Activated B cell treated with CpG ODN at 0.5 μM for 24 hours (primary cell): Measurements from ENCODE around the gene PEX11G. TPM values are rescaled to one million over a fixed set of nuclear protein-coding genes. Genes with fewer than 3 reads are reported as not detected.

Experiments
- ATAC-seq: fragments of 200-7000 bp; cut with Tn5 transposase; one replicate; pipeline ENCODE4 v1.10.0; 2021; ENCODE audit warnings: low read depth, mild to moderate bottlenecking, moderate library complexity
- CTCF ChIA-PET: fragments of 350-600 bp; sonication (Branson Sonifier 250); formaldehyde crosslinking; loops from one replicate; lab custom pipeline; 2021; ENCODE audit warnings: antibody characterized with exemption; lab: Charles Lee
- POLR2A ChIA-PET: fragments of 350-600 bp; sonication (Branson Sonifier 250); formaldehyde crosslinking; loops from one replicate; lab custom pipeline; 2021; ENCODE audit warnings: antibody characterized with exemption; lab: Charles Lee
- DNase-seq: peaks from one replicate; pipeline ENCODE4 v3.0.0; 2022
- H3K27ac Mint-ChIP-seq: one replicate; pipeline ENCODE4 v1.8.0; 2020; ENCODE audit warnings: mixed read lengths
- H3K27me3 Mint-ChIP-seq: one replicate; pipeline ENCODE4 v1.8.0; 2021; ENCODE audit warnings: mixed read lengths
- H3K36me3 Mint-ChIP-seq: one replicate; pipeline ENCODE4 v1.8.0; 2021; ENCODE audit warnings: low read depth, mixed read lengths
- H3K4me1 Mint-ChIP-seq: one replicate; pipeline ENCODE4 v1.8.0; 2021; ENCODE audit warnings: mixed read lengths
- H3K4me3 Mint-ChIP-seq: one replicate; pipeline ENCODE4 v1.8.0; 2020; ENCODE audit warnings: mild to moderate bottlenecking, mixed read lengths
- H3K9me3 Mint-ChIP-seq: one replicate; pipeline ENCODE4 v1.8.0; 2020; ENCODE audit warnings: mixed read lengths
- intact Hi-C: fragments of 100-400 bp; cut with micrococcal nuclease; formaldehyde crosslinking; loops from one replicate; pipeline ENCODE4 v1.15.1; 2024
- total RNA-seq: library from RNA; stranded (reverse); gene quantifications from 2 replicates; pipeline ENCODE4 v1.2.3, GENCODE V29; 2022
- TF ChIP-seq, protein P1 (sequence below): fragments of 200-600 bp; IDR thresholded peaks from one replicate; pipeline ENCODE4 v1.8.0; 2022; ENCODE audit warnings: antibody characterized with exemption, mild to moderate bottlenecking

PEX11G gene
- total RNA-seq = 0.61 and 1.0 TPM in 2 replicates

GRCh38 chr19:7488736-7489353 is at the start of gene PEX11G:
PEX11G (minus strand) TSS chr19:7489035; CDS start chr19:7489010, 25 bp downstream.
- DNase-seq = peak; percentile 98
- H3K27me3 Mint-ChIP-seq = peaks cover 3% of the 10 kb centered on the region
- CTCF ChIA-PET = no interaction called here
- peak within 1 kb of the TSS; percentile 79 for H3K4me3 Mint-ChIP-seq
- POLR2A ChIA-PET = interaction anchor here (0.6 to 1.4 kb wide), 4 partner anchors 34 to 1401 kb away, joined by 3 to 6 read pairs (median 4); partner anchors contain the start of genes MCOLN1 and PNPLA6
- H3K36me3 Mint-ChIP-seq = no peaks in the 10 kb centered on the region
- H3K9me3 Mint-ChIP-seq = no peaks in the 10 kb centered on the region
- ATAC-seq = peak; percentile 99
- TF ChIP-seq, protein P1, sequence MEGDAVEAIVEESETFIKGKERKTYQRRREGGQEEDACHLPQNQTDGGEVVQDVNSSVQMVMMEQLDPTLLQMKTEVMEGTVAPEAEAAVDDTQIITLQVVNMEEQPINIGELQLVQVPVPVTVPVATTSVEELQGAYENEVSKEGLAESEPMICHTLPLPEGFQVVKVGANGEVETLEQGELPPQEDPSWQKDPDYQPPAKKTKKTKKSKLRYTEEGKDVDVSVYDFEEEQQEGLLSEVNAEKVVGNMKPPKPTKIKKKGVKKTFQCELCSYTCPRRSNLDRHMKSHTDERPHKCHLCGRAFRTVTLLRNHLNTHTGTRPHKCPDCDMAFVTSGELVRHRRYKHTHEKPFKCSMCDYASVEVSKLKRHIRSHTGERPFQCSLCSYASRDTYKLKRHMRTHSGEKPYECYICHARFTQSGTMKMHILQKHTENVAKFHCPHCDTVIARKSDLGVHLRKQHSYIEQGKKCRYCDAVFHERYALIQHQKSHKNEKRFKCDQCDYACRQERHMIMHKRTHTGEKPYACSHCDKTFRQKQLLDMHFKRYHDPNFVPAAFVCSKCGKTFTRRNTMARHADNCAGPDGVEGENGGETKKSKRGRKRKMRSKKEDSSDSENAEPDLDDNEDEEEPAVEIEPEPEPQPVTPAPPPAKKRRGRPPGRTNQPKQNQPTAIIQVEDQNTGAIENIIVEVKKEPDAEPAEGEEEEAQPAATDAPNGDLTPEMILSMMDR = no peak
- peaks cover 10% of the 10 kb centered on the region for H3K4me1 Mint-ChIP-seq
- peak within 1 kb of the TSS; percentile 69 for H3K27ac Mint-ChIP-seq
- intact Hi-C loops = loop anchor here (1.0 to 10.0 kb wide), 5 partner anchors 16 to 94 kb away; partner anchors contain the start of genes MCOLN1 and PNPLA6

DNA sequence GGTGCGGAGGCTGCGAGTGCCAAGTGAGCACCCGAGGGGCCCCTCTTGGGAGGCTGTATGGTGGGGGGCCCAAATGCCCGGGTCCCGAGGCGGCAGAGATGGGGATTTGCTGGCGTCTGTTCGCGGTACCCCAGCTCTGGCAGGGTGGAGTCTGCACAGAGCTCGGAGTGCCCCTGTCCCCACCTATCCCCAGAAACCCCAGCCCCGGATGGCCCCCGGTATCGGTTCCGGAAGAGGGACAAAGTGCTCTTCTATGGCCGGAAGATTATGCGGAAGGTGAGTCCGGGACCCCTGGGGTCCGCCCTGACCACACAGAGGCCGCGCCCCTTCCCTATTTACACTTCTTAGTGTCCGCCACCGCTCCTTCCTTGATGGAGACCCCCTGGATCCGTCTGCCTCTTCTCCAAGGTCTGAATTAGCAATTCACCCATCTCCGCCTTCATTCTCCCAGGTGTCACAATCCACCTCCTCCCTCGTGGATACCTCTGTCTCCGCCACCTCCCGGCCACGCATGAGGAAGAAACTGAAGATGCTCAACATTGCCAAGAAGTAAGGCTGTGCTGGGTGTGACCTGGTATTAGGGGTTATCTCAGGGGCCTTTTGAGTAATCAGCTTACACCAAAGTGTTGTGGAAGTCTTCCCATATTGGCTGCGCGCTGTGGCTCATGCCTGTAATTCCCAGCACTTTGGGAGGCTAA is 47.3 kb upstream of the PEX11G start:
- peak overlapping the region; percentile 91 for H3K27ac Mint-ChIP-seq
- peak; percentile 0 for ATAC-seq
- intact Hi-C loops = loop anchor here (1.0 to 10.0 kb wide), 7 partner anchors 15 to 1631 kb away; partner anchors contain the start of genes CTXN1, NDUFA11, PET100 and PEX11G
- peaks cover 32% of the 10 kb centered on the region for H3K36me3 Mint-ChIP-seq
- peaks cover 32% of the 10 kb centered on the region for H3K4me1 Mint-ChIP-seq
- H3K4me3 Mint-ChIP-seq = peak overlapping the region; percentile 94
- CTCF ChIA-PET = no interaction called here
- no peaks in the 10 kb centered on the region for H3K9me3 Mint-ChIP-seq
- DNase-seq = no peak
- TF ChIP-seq, protein P1 = no peak
- no peaks in the 10 kb centered on the region for H3K27me3 Mint-ChIP-seq
- POLR2A ChIA-PET = interaction anchor here (0.6 to 3.3 kb wide), 3 partner anchors 14 to 727 kb away, joined by 3 to 37 read pairs (median 4); partner anchors contain the start of genes MCOLN1 and PEX11G

GRCh38 chr19:7535047-7535997 is 46.5 kb upstream of the PEX11G start, which contains the start of gene PNPLA6:
PNPLA6 (plus strand) TSS chr19:7535717; CDS start chr19:7535789, 72 bp downstream.
- Mint-ChIP-seq H3K27me3 (no peaks in the 10 kb centered on the region), H3K27ac (peak within 1 kb of the TSS; percentile 91), H3K4me1 (peaks cover 32% of the 10 kb centered on the region), H3K9me3 (no peaks in the 10 kb centered on the region), H3K4me3 (peak within 1 kb of the TSS; percentile 94), H3K36me3 (peaks cover 30% of the 10 kb centered on the region)
- POLR2A ChIA-PET = interaction anchor here (0.6 to 3.3 kb wide), 7 partner anchors 13 to 728 kb away, joined by 3 to 37 read pairs (median 3); partner anchors contain the start of genes MCOLN1, PET100, PEX11G and XAB2
- ATAC-seq (peak; percentile 75), DNase-seq (peak; percentile 95)
- TF ChIP-seq, protein P1 = no peak
- intact Hi-C loops = loop anchor here (1.0 to 10.0 kb wide), 7 partner anchors 16 to 1631 kb away; partner anchors contain the start of genes CTXN1, NDUFA11, PET100 and PEX11G
- CTCF ChIA-PET = no interaction called here

DNA sequence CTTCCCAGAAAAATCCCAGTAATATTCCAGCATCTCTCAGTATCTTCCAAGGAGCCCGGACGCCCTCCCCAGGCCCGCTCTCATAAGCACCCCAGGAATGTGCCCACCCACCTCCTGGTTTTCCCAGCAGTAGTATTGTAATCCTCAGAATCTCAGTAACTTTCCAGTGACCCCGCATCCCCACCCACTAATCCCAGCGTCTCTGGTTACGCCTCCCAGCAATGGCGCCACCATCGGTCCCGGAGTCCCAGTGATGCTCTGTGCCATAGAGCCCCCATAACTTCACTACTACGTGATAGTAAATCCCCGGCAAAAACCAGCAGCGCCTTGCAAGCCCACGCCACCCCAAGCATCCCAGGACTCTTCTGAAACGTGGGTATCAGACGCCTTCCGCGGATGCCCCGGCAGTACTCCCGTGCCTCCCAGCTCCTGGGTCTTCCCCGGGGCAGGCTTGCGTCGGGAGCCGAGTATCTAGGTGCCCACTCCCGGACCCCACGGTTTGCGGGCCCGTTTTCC is 45.8 kb upstream of the PEX11G start:
- Mint-ChIP-seq H3K9me3 (no peaks in the 10 kb centered on the region), H3K27me3 (no peaks in the 10 kb centered on the region), H3K36me3 (peaks cover 27% of the 10 kb centered on the region), H3K4me1 (peaks cover 32% of the 10 kb centered on the region), H3K27ac (peak overlapping the region; percentile 91), H3K4me3 (peak overlapping the region; percentile 94)
- TF ChIP-seq, protein P1 = no peak
- ChIA-PET POLR2A (interaction anchor here (0.7 to 3.3 kb wide), 6 partner anchors 13 to 386 kb away, joined by 3 to 37 read pairs (median 3); partner anchors contain the start of genes MCOLN1, PET100 and XAB2), CTCF (no interaction called here)
- DNase-seq (no peak), ATAC-seq (peak; percentile 6)
- intact Hi-C loops = loop anchor here (1.0 to 10.0 kb wide), 8 partner anchors 12 to 1630 kb away; partner anchors contain the start of genes CTXN1, MCOLN1, NDUFA11 and PET100
